SH-SY5Y (cell line): ENCODE measurements around the gene OS9.

Experiments used
- GATA2 ChIP-seq: IDR thresholded peaks from 2 replicates; pipeline ENCODE4 v1.6.1; 2011; ENCODE audit warnings: mild to moderate bottlenecking, low read depth, low read length
- GATA3 ChIP-seq: IDR thresholded peaks from 2 replicates; pipeline ENCODE4 v1.6.1; 2011; ENCODE audit warnings: low read depth, mild to moderate bottlenecking, low read length, moderate library complexity

GRCh38 chr12:57679697-57680096 lies 14.2 kb upstream of the OS9 start:
- TF ChIP-seq GATA2 (no peak), GATA3 (no peak)
